GM13977 (cell line): ENCODE measurements around the gene GRIA4.

Experiments used
- DNase-seq: peaks from one replicate; pipeline ENCODE4 v3.0.0; 2012; ENCODE audit warnings: low spot score
- CTCF ChIP-seq: IDR thresholded peaks from 2 replicates; pipeline ENCODE4 v1.5.1; 2012; ENCODE audit warnings: mild to moderate bottlenecking, control low read depth; ENCODE audit not compliant: insufficient read depth; ENCODE audit errors: extremely low read depth, missing control alignments
- in situ Hi-C: fragments of 300-500 bp; cut with MboI; formaldehyde crosslinking; loops from one replicate; pipeline ENCODE4 v1.12.0; 2022; ENCODE audit warnings: low sequenced_read_pairs, low pct_unique_long_range_greater_than_20kb, mixed read lengths, inconsistent platforms; ENCODE audit not compliant: unreplicated experiment

GRIA4 gene

GRCh38 chr11:105918039-105918438 is 308.2 kb downstream of the GRIA4 start:
- no peak for TF ChIP-seq CTCF
- in situ Hi-C loops = no loop called here
- DNase-seq = no peak

GRCh38 chr11:105918600-105918999 is 308.7 kb downstream of the GRIA4 start:
- in situ Hi-C loops = no loop called here
- DNase-seq = no peak
- no peak for TF ChIP-seq CTCF

- no peak for DNase-seq
- no peak for TF ChIP-seq CTCF
- in situ Hi-C loops = no loop called here
Observed at GRCh38 chr11:105923252-105923651, 313.4 kb downstream of the GRIA4 start.

GRCh38 chr11:105923807-105924206 is 313.9 kb downstream of the GRIA4 start:
- in situ Hi-C loops = no loop called here
- no peak for TF ChIP-seq CTCF
- DNase-seq = no peak

GRCh38 chr11:105929084-105929955 is 319.4 kb downstream of the GRIA4 start:
- in situ Hi-C loops = no loop called here
- no peak for DNase-seq
- TF ChIP-seq CTCF = no peak

- no peak for DNase-seq
- no peak for TF ChIP-seq CTCF
- in situ Hi-C loops = no loop called here
Observed at GRCh38 chr11:105933695-105934094, 323.8 kb downstream of the GRIA4 start.

GRCh38 chr11:105935791-105936190 is 325.9 kb downstream of the GRIA4 start:
- TF ChIP-seq CTCF = no peak
- in situ Hi-C loops = no loop called here
- no peak for DNase-seq
